ENCODE data around the gene FGD4. TPM values are rescaled to one million over a fixed set of nuclear protein-coding genes. Genes with fewer than 3 reads are reported as not detected.

The FGD4 gene
- total RNA-seq, 2 experiments from 2014 or later: 0.25 to 0.34 TPM

- Histone ChIP-seq H3K4me1 (ENCODE audit: insufficient read depth, low read length) (no peaks in the 10 kb centered on the region), H3K27me3 (ENCODE audit: control insufficient read depth in 1 of 2, insufficient read depth in 2 of 2, low read length in 2 of 2) (no peaks in the 10 kb centered on the region), H3K4me3 (ENCODE audit: low read length) (no peak overlapping the region), H3K9me3 (ENCODE audit: control insufficient read depth in 1 of 2, insufficient read depth in 1 of 2, low read length in 2 of 2) (no peaks in the 10 kb centered on the region), H3K36me3 (ENCODE audit: insufficient read depth, low read length) (no peaks in the 10 kb centered on the region), H3K27ac (ENCODE audit: low read depth in 1 of 2, low read length in 2 of 2) (no peak overlapping the region)
- Mint-ChIP-seq H3K27me3 (no peaks in the 10 kb centered on the region), H3K36me3 (ENCODE audit: low read depth) (no peaks in the 10 kb centered on the region), H3K4me3 (no peak overlapping the region), H3K9me3 (no peaks in the 10 kb centered on the region), H3K27ac (no peak overlapping the region), H3K4me1 (ENCODE audit: low read depth) (no peaks in the 10 kb centered on the region)
- DNase-seq (no peak), ATAC-seq (ENCODE audit: poor library complexity) (no peak)
- ChIA-PET POLR2A (no interaction called here), CTCF (no interaction called here)
- intact Hi-C loops (cut with DNase I, micrococcal nuclease): no loop called here
- TF ChIP-seq, protein P1, sequence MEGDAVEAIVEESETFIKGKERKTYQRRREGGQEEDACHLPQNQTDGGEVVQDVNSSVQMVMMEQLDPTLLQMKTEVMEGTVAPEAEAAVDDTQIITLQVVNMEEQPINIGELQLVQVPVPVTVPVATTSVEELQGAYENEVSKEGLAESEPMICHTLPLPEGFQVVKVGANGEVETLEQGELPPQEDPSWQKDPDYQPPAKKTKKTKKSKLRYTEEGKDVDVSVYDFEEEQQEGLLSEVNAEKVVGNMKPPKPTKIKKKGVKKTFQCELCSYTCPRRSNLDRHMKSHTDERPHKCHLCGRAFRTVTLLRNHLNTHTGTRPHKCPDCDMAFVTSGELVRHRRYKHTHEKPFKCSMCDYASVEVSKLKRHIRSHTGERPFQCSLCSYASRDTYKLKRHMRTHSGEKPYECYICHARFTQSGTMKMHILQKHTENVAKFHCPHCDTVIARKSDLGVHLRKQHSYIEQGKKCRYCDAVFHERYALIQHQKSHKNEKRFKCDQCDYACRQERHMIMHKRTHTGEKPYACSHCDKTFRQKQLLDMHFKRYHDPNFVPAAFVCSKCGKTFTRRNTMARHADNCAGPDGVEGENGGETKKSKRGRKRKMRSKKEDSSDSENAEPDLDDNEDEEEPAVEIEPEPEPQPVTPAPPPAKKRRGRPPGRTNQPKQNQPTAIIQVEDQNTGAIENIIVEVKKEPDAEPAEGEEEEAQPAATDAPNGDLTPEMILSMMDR (IDR thresholded peaks at IDR 0.05): no peak
These were observed 212.6 kb downstream of the FGD4 start for GRCh38 chr12:32611986-32612385.

DNA sequence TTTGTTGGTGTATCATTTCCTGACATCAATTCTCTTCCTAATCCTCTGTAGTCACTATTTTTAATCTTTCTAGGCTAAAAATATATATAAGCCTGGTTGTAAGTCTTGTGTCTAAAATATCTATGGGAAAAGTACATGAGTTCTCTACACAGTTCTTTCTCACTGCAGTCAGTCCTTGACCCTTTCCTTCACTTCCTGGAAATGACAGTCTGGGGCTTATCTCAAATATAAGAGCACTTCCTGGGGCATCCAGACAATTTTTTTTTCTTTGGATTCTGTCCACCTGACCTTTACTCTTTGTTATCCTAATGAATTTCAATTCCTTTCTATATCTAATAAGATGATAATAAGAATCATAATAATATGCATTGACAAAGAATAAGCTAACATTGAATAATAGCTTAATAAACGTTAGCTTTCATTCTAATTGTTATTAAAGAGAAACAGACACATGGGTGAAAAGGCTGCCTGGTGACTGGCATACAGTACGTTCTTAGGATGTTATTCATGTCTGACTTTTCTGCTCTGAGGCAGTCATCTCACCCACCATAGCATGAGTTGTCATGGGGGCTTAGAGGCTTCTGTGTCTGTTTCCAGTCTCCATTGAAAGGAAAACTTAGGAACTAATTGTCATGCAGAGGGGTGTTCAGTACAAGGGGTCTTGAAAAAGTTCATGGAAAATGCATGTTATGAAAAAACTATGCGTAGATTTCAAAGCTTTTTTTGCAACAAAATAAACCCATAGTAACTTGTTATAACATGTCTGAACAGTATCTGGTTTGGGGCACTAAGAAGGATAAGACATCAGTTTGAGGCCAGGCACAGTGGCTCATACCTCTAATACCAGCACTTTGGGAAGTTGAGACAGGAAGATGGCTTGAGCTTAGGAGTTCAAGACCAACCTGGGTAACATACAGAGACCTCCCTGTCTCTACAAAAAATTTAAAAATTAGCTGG is 213.6 kb downstream of the FGD4 start:
- H3K27me3 Mint-ChIP-seq: no peaks in the 10 kb centered on the region
- no peak overlapping the region for H3K27ac Mint-ChIP-seq
- H3K4me3 Mint-ChIP-seq: no peak overlapping the region
- no peaks in the 10 kb centered on the region for H3K9me3 Mint-ChIP-seq
- DNase-seq: no peak
- Histone ChIP-seq H3K27me3 (ENCODE audit: control insufficient read depth in 1 of 2, insufficient read depth in 2 of 2, low read length in 2 of 2) (no peaks in the 10 kb centered on the region), H3K27ac (ENCODE audit: low read depth in 1 of 2, low read length in 2 of 2) (no peak overlapping the region), H3K9me3 (ENCODE audit: control insufficient read depth in 1 of 2, insufficient read depth in 1 of 2, low read length in 2 of 2) (no peaks in the 10 kb centered on the region), H3K4me3 (ENCODE audit: low read length) (no peak overlapping the region), H3K4me1 (ENCODE audit: insufficient read depth, low read length) (no peaks in the 10 kb centered on the region), H3K36me3 (ENCODE audit: insufficient read depth, low read length) (no peaks in the 10 kb centered on the region)
- TF ChIP-seq, protein P1 (IDR thresholded peaks at IDR 0.05): no peak
- ATAC-seq (ENCODE audit: poor library complexity): no peak
- intact Hi-C loops (cut with DNase I, micrococcal nuclease): no loop called here
- POLR2A ChIA-PET: no interaction called here
- CTCF ChIA-PET: no interaction called here
- no peaks in the 10 kb centered on the region for H3K36me3 Mint-ChIP-seq (ENCODE audit: low read depth)
- no peaks in the 10 kb centered on the region for H3K4me1 Mint-ChIP-seq (ENCODE audit: low read depth)

GRCh38 chr12:32615441-32615840 is 216.1 kb downstream of the FGD4 start:
- DNase-seq: no peak
- ChIA-PET CTCF (no interaction called here), POLR2A (no interaction called here)
- ATAC-seq (ENCODE audit: poor library complexity): no peak
- Mint-ChIP-seq H3K4me3 (no peak overlapping the region), H3K9me3 (no peaks in the 10 kb centered on the region), H3K27me3 (no peaks in the 10 kb centered on the region), H3K4me1 (ENCODE audit: low read depth) (no peaks in the 10 kb centered on the region), H3K36me3 (ENCODE audit: low read depth) (no peaks in the 10 kb centered on the region), H3K27ac (no peak overlapping the region)
- Histone ChIP-seq H3K27me3 (ENCODE audit: control insufficient read depth in 1 of 2, insufficient read depth in 2 of 2, low read length in 2 of 2) (no peaks in the 10 kb centered on the region), H3K36me3 (ENCODE audit: insufficient read depth, low read length) (no peaks in the 10 kb centered on the region), H3K9me3 (ENCODE audit: control insufficient read depth in 1 of 2, insufficient read depth in 1 of 2, low read length in 2 of 2) (no peaks in the 10 kb centered on the region), H3K4me3 (ENCODE audit: low read length) (no peak overlapping the region), H3K27ac (ENCODE audit: low read depth in 1 of 2, low read length in 2 of 2) (no peak overlapping the region), H3K4me1 (ENCODE audit: insufficient read depth, low read length) (no peaks in the 10 kb centered on the region)
- TF ChIP-seq, protein P1 (IDR thresholded peaks at IDR 0.05): no peak
- intact Hi-C loops (cut with DNase I, micrococcal nuclease): no loop called here
